ENCODE results near the gene KCND1. TPM values are rescaled to one million over a fixed set of nuclear protein-coding genes. Genes with fewer than 3 reads are reported as not detected.

Gene KCND1
- total RNA-seq, 1 experiment from 2014 or later, result 0.86 TPM

GRCh38 chrX:48937054-48937907 lies 34.4 kb downstream of the KCND1 start:
- CTCF ChIA-PET, result interaction anchor here (0.7 to 1.3 kb wide), 3 partner anchors 11 to 289 kb away, joined by 4 to 5 read pairs (median 4); no protein-coding TSS in a partner anchor
- Mint-ChIP-seq H3K36me3 (ENCODE audit: insufficient read depth, unreplicated experiment) (peaks cover 49% of the 10 kb centered on the region), H3K27me3 (ENCODE audit: insufficient read depth, unreplicated experiment) (no peaks in the 10 kb centered on the region), H3K27ac (ENCODE audit: low read depth, unreplicated experiment) (no peak overlapping the region), H3K4me1 (ENCODE audit: insufficient read depth, unreplicated experiment) (no peaks in the 10 kb centered on the region), H3K9me3 (ENCODE audit: unreplicated experiment) (peaks cover 2% of the 10 kb centered on the region), H3K4me3 (ENCODE audit: unreplicated experiment) (no peak overlapping the region)
- POLR2A ChIA-PET, result interaction anchor here (1.7 kb wide), 1 partner anchor 17 kb away, joined by 4 read pairs; no protein-coding TSS in a partner anchor
- BruUV-seq (replicated peaks), result no TSS peak
- DNase-seq (ENCODE audit: unreplicated experiment), result no peak
- TF ChIP-seq, protein P1, sequence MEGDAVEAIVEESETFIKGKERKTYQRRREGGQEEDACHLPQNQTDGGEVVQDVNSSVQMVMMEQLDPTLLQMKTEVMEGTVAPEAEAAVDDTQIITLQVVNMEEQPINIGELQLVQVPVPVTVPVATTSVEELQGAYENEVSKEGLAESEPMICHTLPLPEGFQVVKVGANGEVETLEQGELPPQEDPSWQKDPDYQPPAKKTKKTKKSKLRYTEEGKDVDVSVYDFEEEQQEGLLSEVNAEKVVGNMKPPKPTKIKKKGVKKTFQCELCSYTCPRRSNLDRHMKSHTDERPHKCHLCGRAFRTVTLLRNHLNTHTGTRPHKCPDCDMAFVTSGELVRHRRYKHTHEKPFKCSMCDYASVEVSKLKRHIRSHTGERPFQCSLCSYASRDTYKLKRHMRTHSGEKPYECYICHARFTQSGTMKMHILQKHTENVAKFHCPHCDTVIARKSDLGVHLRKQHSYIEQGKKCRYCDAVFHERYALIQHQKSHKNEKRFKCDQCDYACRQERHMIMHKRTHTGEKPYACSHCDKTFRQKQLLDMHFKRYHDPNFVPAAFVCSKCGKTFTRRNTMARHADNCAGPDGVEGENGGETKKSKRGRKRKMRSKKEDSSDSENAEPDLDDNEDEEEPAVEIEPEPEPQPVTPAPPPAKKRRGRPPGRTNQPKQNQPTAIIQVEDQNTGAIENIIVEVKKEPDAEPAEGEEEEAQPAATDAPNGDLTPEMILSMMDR (IDR thresholded peaks at IDR 0.05; ENCODE audit: unreplicated experiment), result no peak
- intact Hi-C loops (cut with micrococcal nuclease), result no loop called here

- ChIA-PET CTCF (interaction anchor here (0.7 to 1.1 kb wide), 3 partner anchors 10 to 175 kb away, joined by 3 to 4 read pairs (median 4); no protein-coding TSS in a partner anchor), POLR2A (no interaction called here)
- no TSS peak for BruUV-seq (replicated peaks)
- TF ChIP-seq, protein P1 (IDR thresholded peaks at IDR 0.05; ENCODE audit: unreplicated experiment), result no peak
- Mint-ChIP-seq H3K4me3 (ENCODE audit: unreplicated experiment) (no peak overlapping the region), H3K27me3 (ENCODE audit: insufficient read depth, unreplicated experiment) (no peaks in the 10 kb centered on the region), H3K9me3 (ENCODE audit: unreplicated experiment) (no peaks in the 10 kb centered on the region), H3K4me1 (ENCODE audit: insufficient read depth, unreplicated experiment) (no peaks in the 10 kb centered on the region), H3K27ac (ENCODE audit: low read depth, unreplicated experiment) (no peak overlapping the region), H3K36me3 (ENCODE audit: insufficient read depth, unreplicated experiment) (peaks cover 51% of the 10 kb centered on the region)
- no peak for DNase-seq (ENCODE audit: unreplicated experiment)
- intact Hi-C loops (cut with micrococcal nuclease), result no loop called here
These were observed 35.1 kb downstream of the KCND1 start for GRCh38 chrX:48936429-48937053.

GRCh38 chrX:48935301-48935670 lies 36.4 kb downstream of the KCND1 start:
- Mint-ChIP-seq H3K27ac (ENCODE audit: low read depth, unreplicated experiment) (no peak overlapping the region), H3K27me3 (ENCODE audit: insufficient read depth, unreplicated experiment) (no peaks in the 10 kb centered on the region), H3K4me1 (ENCODE audit: insufficient read depth, unreplicated experiment) (no peaks in the 10 kb centered on the region), H3K9me3 (ENCODE audit: unreplicated experiment) (no peaks in the 10 kb centered on the region), H3K36me3 (ENCODE audit: insufficient read depth, unreplicated experiment) (peaks cover 62% of the 10 kb centered on the region), H3K4me3 (ENCODE audit: unreplicated experiment) (no peak overlapping the region)
- ChIA-PET POLR2A (no interaction called here), CTCF (no interaction called here)
- no TSS peak for BruUV-seq (replicated peaks)
- DNase-seq (ENCODE audit: unreplicated experiment), result no peak
- TF ChIP-seq, protein P1 (IDR thresholded peaks at IDR 0.05; ENCODE audit: unreplicated experiment), result no peak
- intact Hi-C loops (cut with micrococcal nuclease), result no loop called here

DNA sequence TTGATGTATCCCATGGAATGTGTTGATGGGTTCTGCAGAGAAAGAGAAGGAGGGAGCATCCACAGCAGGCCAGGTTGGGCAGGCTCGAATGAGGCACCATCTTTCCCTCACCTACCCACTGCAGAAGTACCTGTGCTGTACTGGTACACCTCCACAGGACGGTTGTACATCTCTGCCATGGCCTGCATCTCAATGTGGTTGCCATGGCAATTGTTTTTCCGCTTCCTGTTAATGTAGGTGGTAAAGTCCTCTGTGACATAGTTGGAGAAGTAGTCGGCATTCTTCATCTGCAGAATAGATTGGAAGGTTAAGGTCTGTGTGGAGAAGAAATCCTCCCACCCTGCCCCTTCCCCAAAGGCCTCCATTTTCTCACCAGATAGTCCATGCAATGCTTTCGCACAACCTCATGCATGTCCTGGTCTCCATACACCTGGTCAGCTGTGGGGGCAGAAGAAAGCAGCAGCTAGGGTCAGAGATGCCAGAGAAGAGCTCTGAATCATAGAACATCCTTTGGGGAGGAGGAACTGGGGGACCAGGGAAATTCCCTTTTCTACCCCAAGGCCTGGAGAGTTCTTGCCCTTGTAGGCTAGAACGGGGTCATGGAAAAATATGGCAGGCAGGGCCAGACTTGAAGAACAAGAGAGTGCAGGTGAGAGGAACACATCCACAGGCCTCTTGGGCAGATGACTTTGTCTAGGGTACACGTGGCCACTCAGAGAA lies 36.9 kb downstream of the KCND1 start:
- Mint-ChIP-seq H3K9me3 (ENCODE audit: unreplicated experiment) (no peaks in the 10 kb centered on the region), H3K27me3 (ENCODE audit: insufficient read depth, unreplicated experiment) (no peaks in the 10 kb centered on the region), H3K36me3 (ENCODE audit: insufficient read depth, unreplicated experiment) (peaks cover 62% of the 10 kb centered on the region), H3K4me1 (ENCODE audit: insufficient read depth, unreplicated experiment) (no peaks in the 10 kb centered on the region), H3K4me3 (ENCODE audit: unreplicated experiment) (no peak overlapping the region), H3K27ac (ENCODE audit: low read depth, unreplicated experiment) (no peak overlapping the region)
- ChIA-PET POLR2A (no interaction called here), CTCF (no interaction called here)
- intact Hi-C loops (cut with micrococcal nuclease), result no loop called here
- no TSS peak for BruUV-seq (replicated peaks)
- TF ChIP-seq, protein P1 (IDR thresholded peaks at IDR 0.05; ENCODE audit: unreplicated experiment), result no peak
- no peak for DNase-seq (ENCODE audit: unreplicated experiment)

Measured in MCF 10A (cell line).